ENCODE measurements around the gene TBC1D23. TPM values are rescaled to one million over a fixed set of nuclear protein-coding genes. Genes with fewer than 3 reads are reported as not detected.

Gene TBC1D23
- total and polyA plus RNA-seq, 2 experiments from 2014 or later: 22.4 to 34.4 TPM

GRCh38 chr3:100306695-100307094 lies 45.9 kb downstream of the TBC1D23 start:
- no peaks in the 10 kb centered on the region for H3K9me2 ChIP-seq (ENCODE audit: insufficient read depth)
- H3K27ac Mint-ChIP-seq: no peak overlapping the region
- H3K9me3 Mint-ChIP-seq: no peaks in the 10 kb centered on the region
- H4K20me1 ChIP-seq (replicated peaks; ENCODE audit: insufficient read depth): no peaks in the 10 kb centered on the region
- no peak overlapping the region for H2AFZ ChIP-seq
- no peak overlapping the region for H3K4me3 Mint-ChIP-seq
- H3K27ac ChIP-seq (ENCODE audit: low read depth): no peak overlapping the region
- H3K4me3 ChIP-seq: no peak overlapping the region
- 0 out of 2 replicates have a peak, but pooled peaks cover 6% of the 10 kb centered on the region for H3K4me1 ChIP-seq (ENCODE audit: insufficient read depth)
- H3K27me3 Mint-ChIP-seq (ENCODE audit: insufficient read depth, low read depth, poor library complexity): no peaks in the 10 kb centered on the region
- TF ChIP-seq ZNF114 (CRISPR knock-in tag; IDR thresholded peaks at IDR 0.05) (no peak), CTCF (conservative IDR thresholded peaks at IDR 0.05; ENCODE audit: low read depth in 2 of 2) (no peak), EZH2 (IDR thresholded peaks at IDR 0.05; ENCODE audit: low read depth, unreplicated experiment) (no peak), JUNB (IDR thresholded peaks at IDR 0.05; ENCODE audit: unreplicated experiment) (no peak), POLR2AphosphoS5 (IDR thresholded peaks at IDR 0.05; ENCODE audit: low read depth) (no peak), ETS1 (IDR thresholded peaks at IDR 0.05) (no peak), STAT1 (IDR thresholded peaks at IDR 0.05; ENCODE audit: unreplicated experiment) (no peak), ZNF331 (CRISPR knock-in tag; IDR thresholded peaks at IDR 0.05; ENCODE audit: low read depth) (no peak), CREB1 (CRISPR knock-in tag; IDR thresholded peaks at IDR 0.05; ENCODE audit: low read depth) (no peak), ZNF462 (CRISPR knock-in tag; IDR thresholded peaks at IDR 0.05) (no peak), EZH2phosphoT487 (IDR thresholded peaks at IDR 0.05; ENCODE audit: unreplicated experiment) (no peak)
- no peaks in the 10 kb centered on the region for H3F3A ChIP-seq (replicated peaks; ENCODE audit: low read depth)
- H3K4me1 Mint-ChIP-seq: peaks cover 2% of the 10 kb centered on the region
- no peak overlapping the region for H3K4me2 ChIP-seq
- H3K36me3 Mint-ChIP-seq (ENCODE audit: low read depth): no peaks in the 10 kb centered on the region; the same call in 2 of the 3 replicates
- ATAC-seq (no peak), DNase-seq (ENCODE audit: low spot score) (no peak)
- H3K27me3 ChIP-seq (ENCODE audit: insufficient read depth): no peaks in the 10 kb centered on the region
- no peaks in the 10 kb centered on the region for H3K79me2 ChIP-seq (replicated peaks; ENCODE audit: insufficient read depth)
- H3K36me3 ChIP-seq (ENCODE audit: insufficient read depth): no peaks in the 10 kb centered on the region; the same call in 1 of the 2 replicates

Measured in GM23338 (cell line).